GM12878 (cell line): Measurements from ENCODE around the gene GADL1. TPM values are rescaled to one million over a fixed set of nuclear protein-coding genes. Genes with fewer than 3 reads are reported as not detected.

Experiments
- BCLAF1 ChIP-seq: fragments of 450-650 bp; IDR thresholded peaks from 2 replicates; pipeline ENCODE4 v1.6.1; 2017; ENCODE audit warnings: antibody characterized with exemption, mild to moderate bottlenecking, moderate library complexity
- CREM ChIP-seq: IDR thresholded peaks from 2 replicates; pipeline ENCODE4 v1.6.1; 2014; ENCODE audit warnings: antibody characterized with exemption, low read depth
- FOXM1 ChIP-seq: IDR thresholded peaks from 2 replicates; pipeline ENCODE4 v1.6.1; 2012; ENCODE audit warnings: low read depth, mild to moderate bottlenecking, inconsistent platforms, low read length, moderate library complexity
- RELA ChIP-seq: fragments of 450-650 bp; IDR thresholded peaks from 2 replicates; pipeline ENCODE4 v1.8.0; 2014; ENCODE audit warnings: borderline replicate concordance; ENCODE audit not compliant: partially characterized antibody
- ZNF687 ChIP-seq: fragments of 450-650 bp; IDR thresholded peaks from 2 replicates; pipeline ENCODE4 v1.6.1; 2017; ENCODE audit warnings: mild to moderate bottlenecking, moderate library complexity
- polyA plus RNA-seq, 11 experiments: library from polyadenylated mRNA; depleted of rRNA in 4 of 11; unstranded in 6 of 11; stranded (reverse) in 5 of 11; fragments of >200 nt; fragmentation: Nextera tagmentation in 4 of 11; fragmentation: Illumina TruSeq in 1 of 11; extraction: Ambion mirVana in 4 of 11; extraction: Trizol in 1 of 11; gene quantifications; 1 replicate in 1 of 11; 2 replicates in 10 of 11; pipeline versions ENCODE4 v1.2.1 to v1.2.3, GENCODE V29; 2011 to 2016; ENCODE audit warnings: inconsistent platforms in 2 of 11, missing spikeins in 2 of 11, low read depth in 1 of 11
- total RNA-seq, 4 experiments: library from RNA; depleted of rRNA in 3 of 4; stranded (reverse); fragments of >200 nt in 3 of 4; fragmentation: Illumina TruSeq in 1 of 4; extraction: Trizol in 1 of 4; gene quantifications; 2 replicates each; pipeline versions ENCODE4 v1.2.1 to v1.2.3, GENCODE V29; 2013 to 2021

The GADL1 gene
- total and polyA plus RNA-seq, 10 of the 15 experiments (the other 5 are each of a cell fraction or from before 2014, with no cell fraction given) = 0.04 TPM; not detected in 9

GRCh38 chr3:30742796-30743619 is 151.5 kb downstream of the GADL1 start (continued):
- TF ChIP-seq BCLAF1 (no peak), CREM (no peak), FOXM1 (no peak), RELA (no peak), ZNF687 (no peak)
- TF ChIP-seq, all 136 proteins: peak for 0
